Activated B cell treated with CpG ODN at 0.5 μM for 24 hours (primary cell): ENCODE measurements around the gene NKAIN2. TPM values are rescaled to one million over a fixed set of nuclear protein-coding genes. Genes with fewer than 3 reads are reported as not detected.

Experiments used
- ATAC-seq: fragments of 200-7000 bp; cut with Tn5 transposase; one replicate; pipeline ENCODE4 v1.10.0; 2021; ENCODE audit warnings: low read depth, mild to moderate bottlenecking, moderate library complexity
- CTCF ChIA-PET: fragments of 350-600 bp; sonication (Branson Sonifier 250); formaldehyde crosslinking; loops from one replicate; lab custom pipeline; 2021; ENCODE audit warnings: antibody characterized with exemption; lab: Charles Lee
- POLR2A ChIA-PET: fragments of 350-600 bp; sonication (Branson Sonifier 250); formaldehyde crosslinking; loops from one replicate; lab custom pipeline; 2021; ENCODE audit warnings: antibody characterized with exemption; lab: Charles Lee
- DNase-seq: peaks from one replicate; pipeline ENCODE4 v3.0.0; 2022
- H3K27ac Mint-ChIP-seq: one replicate; pipeline ENCODE4 v1.8.0; 2020; ENCODE audit warnings: mixed read lengths
- H3K27me3 Mint-ChIP-seq: one replicate; pipeline ENCODE4 v1.8.0; 2021; ENCODE audit warnings: mixed read lengths
- H3K36me3 Mint-ChIP-seq: one replicate; pipeline ENCODE4 v1.8.0; 2021; ENCODE audit warnings: low read depth, mixed read lengths
- H3K4me1 Mint-ChIP-seq: one replicate; pipeline ENCODE4 v1.8.0; 2021; ENCODE audit warnings: mixed read lengths
- H3K4me3 Mint-ChIP-seq: one replicate; pipeline ENCODE4 v1.8.0; 2020; ENCODE audit warnings: mild to moderate bottlenecking, mixed read lengths
- H3K9me3 Mint-ChIP-seq: one replicate; pipeline ENCODE4 v1.8.0; 2020; ENCODE audit warnings: mixed read lengths
- CTCF ChIP-seq: fragments of 200-600 bp; IDR thresholded peaks from one replicate; pipeline ENCODE4 v1.8.0; 2022; ENCODE audit warnings: antibody characterized with exemption, mild to moderate bottlenecking
- intact Hi-C: fragments of 100-400 bp; cut with micrococcal nuclease; formaldehyde crosslinking; loops from one replicate; pipeline ENCODE4 v1.15.1; 2024
- total RNA-seq: library from RNA; stranded (reverse); gene quantifications from 2 replicates; pipeline ENCODE4 v1.2.3, GENCODE V29; 2022

Gene NKAIN2
- total RNA-seq, 1 donor from 2014 or later, result not detected

- peaks cover 1% of the 10 kb centered on the region for H3K9me3 Mint-ChIP-seq
- CTCF ChIA-PET, result no interaction called here
- H3K4me3 Mint-ChIP-seq, result no peak overlapping the region
- no peaks in the 10 kb centered on the region for H3K36me3 Mint-ChIP-seq
- POLR2A ChIA-PET, result no interaction called here
- H3K27ac Mint-ChIP-seq, result no peak overlapping the region
- DNase-seq (no peak), ATAC-seq (no peak)
- no peak for TF ChIP-seq CTCF
- H3K27me3 Mint-ChIP-seq, result no peaks in the 10 kb centered on the region
- intact Hi-C loops, result no loop called here
- no peaks in the 10 kb centered on the region for H3K4me1 Mint-ChIP-seq
Measured at GRCh38 chr6:124254941-124255685, 451.4 kb downstream of the NKAIN2 start.

GRCh38 chr6:124260337-124260736 is 456.7 kb downstream of the NKAIN2 start:
- POLR2A ChIA-PET, result no interaction called here
- no peak overlapping the region for H3K27ac Mint-ChIP-seq

GRCh38 chr6:124269733-124270132 is 466.1 kb downstream of the NKAIN2 start:
- H3K27ac Mint-ChIP-seq, result no peak overlapping the region
- POLR2A ChIA-PET, result no interaction called here
- no peaks in the 10 kb centered on the region for H3K4me1 Mint-ChIP-seq
- TF ChIP-seq CTCF, result no peak
- no peak for DNase-seq
- intact Hi-C loops, result no loop called here
- no peaks in the 10 kb centered on the region for H3K27me3 Mint-ChIP-seq
- CTCF ChIA-PET, result no interaction called here
- no peak overlapping the region for H3K4me3 Mint-ChIP-seq
- H3K36me3 Mint-ChIP-seq, result no peaks in the 10 kb centered on the region
- peaks cover 5% of the 10 kb centered on the region for H3K9me3 Mint-ChIP-seq
- ATAC-seq, result no peak

More at GRCh38 chr6:124260337-124260736, 456.7 kb downstream of the NKAIN2 start:
- DNase-seq (no peak), ATAC-seq (no peak)
- TF ChIP-seq CTCF, result no peak
- intact Hi-C loops, result no loop called here
- peaks cover 2% of the 10 kb centered on the region for H3K9me3 Mint-ChIP-seq
- no peaks in the 10 kb centered on the region for H3K4me1 Mint-ChIP-seq
- H3K36me3 Mint-ChIP-seq, result no peaks in the 10 kb centered on the region
- CTCF ChIA-PET, result no interaction called here
- H3K27me3 Mint-ChIP-seq, result no peaks in the 10 kb centered on the region
- no peak overlapping the region for H3K4me3 Mint-ChIP-seq

- TF ChIP-seq CTCF, result no peak
- H3K4me1 Mint-ChIP-seq, result no peaks in the 10 kb centered on the region
- ATAC-seq (no peak), DNase-seq (no peak)
- no peak overlapping the region for H3K27ac Mint-ChIP-seq
- ChIA-PET CTCF (no interaction called here), POLR2A (no interaction called here)
- no peak overlapping the region for H3K4me3 Mint-ChIP-seq
- peaks cover 5% of the 10 kb centered on the region for H3K9me3 Mint-ChIP-seq
- H3K27me3 Mint-ChIP-seq, result no peaks in the 10 kb centered on the region
- intact Hi-C loops, result no loop called here
- H3K36me3 Mint-ChIP-seq, result no peaks in the 10 kb centered on the region
Measured at GRCh38 chr6:124273701-124274100, 470.0 kb downstream of the NKAIN2 start.

- no peak for ATAC-seq
- DNase-seq, result no peak
- CTCF ChIA-PET, result no interaction called here
- Mint-ChIP-seq H3K27ac (no peak overlapping the region), H3K9me3 (no peaks in the 10 kb centered on the region), H3K4me3 (no peak overlapping the region), H3K36me3 (no peaks in the 10 kb centered on the region), H3K27me3 (no peaks in the 10 kb centered on the region), H3K4me1 (no peaks in the 10 kb centered on the region)
- POLR2A ChIA-PET, result no interaction called here
- intact Hi-C loops, result no loop called here
- TF ChIP-seq CTCF, result no peak
Measured at GRCh38 chr6:124282541-124282940, 478.9 kb downstream of the NKAIN2 start.
